GM11168 (cell line): ENCODE results near the gene MAPK14.
"Not testable (repeated sequence)": the region's sequence is repeated elsewhere in the genome, so short reads cannot be mapped to it uniquely, and the experiment has no call there.

Experiments
- in situ Hi-C: fragments of 300-500 bp; cut with MboI; formaldehyde crosslinking; loops from one replicate; pipeline ENCODE4 v1.12.0; 2022; ENCODE audit warnings: low sequenced_read_pairs; ENCODE audit not compliant: unreplicated experiment

MAPK14 gene

DNA sequence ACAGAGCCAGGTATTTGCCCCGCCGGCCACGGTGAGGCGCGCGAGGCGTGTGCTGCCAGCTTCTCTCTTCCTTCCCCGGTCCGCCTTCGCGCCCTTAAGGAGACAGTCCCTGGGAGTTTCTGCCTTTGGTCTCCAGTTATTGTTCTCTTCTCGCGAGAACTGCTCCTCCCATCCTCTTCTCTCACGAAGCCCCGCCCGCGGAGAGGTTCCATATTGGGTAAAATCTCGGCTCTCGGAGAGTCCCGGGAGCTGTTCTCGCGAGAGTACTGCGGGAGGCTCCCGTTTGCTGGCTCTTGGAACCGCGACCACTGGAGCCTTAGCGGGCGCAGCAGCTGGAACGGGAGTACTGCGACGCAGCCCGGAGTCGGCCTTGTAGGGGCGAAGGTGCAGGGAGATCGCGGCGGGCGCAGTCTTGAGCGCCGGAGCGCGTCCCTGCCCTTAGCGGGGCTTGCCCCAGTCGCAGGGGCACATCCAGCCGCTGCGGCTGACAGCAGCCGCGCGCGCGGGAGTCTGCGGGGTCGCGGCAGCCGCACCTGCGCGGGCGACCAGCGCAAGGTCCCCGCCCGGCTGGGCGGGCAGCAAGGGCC lies at the start of gene MAPK14:
MAPK14 (plus strand) TSS at position 308 of the 587 bp plus-strand sequence. CDS start 350 bp downstream, outside the sequence.
- in situ Hi-C loops: loop anchor here (5.0 kb wide), 1 partner anchor 70 kb away; no protein-coding TSS in a partner anchor

DNA sequence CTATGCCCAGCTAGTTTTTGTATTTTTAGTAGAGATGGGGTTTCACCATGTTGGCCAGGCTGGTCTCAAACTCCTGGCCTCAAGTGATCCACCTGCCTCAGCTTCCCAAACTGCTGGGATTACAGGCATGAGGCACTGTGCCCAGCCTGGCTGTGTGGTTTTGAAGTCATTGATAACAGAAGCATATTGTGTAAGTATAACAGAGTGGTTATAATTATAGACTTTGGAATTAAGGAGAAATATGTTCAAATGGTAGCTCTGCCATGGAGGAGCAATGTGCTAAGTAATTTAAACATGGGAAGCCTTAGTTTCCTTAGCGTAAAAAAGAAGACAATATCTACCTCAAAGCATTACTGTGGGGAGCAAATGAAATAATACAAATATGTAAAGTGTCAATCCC lies 47.5 kb upstream of the MAPK14 start:
- in situ Hi-C loops: not testable (repeated sequence)

GRCh38 chr6:35980991-35981645 lies 46.5 kb upstream of the MAPK14 start:
- in situ Hi-C loops: no loop called here

- in situ Hi-C loops: no loop called here
Observed at GRCh38 chr6:35984701-35985100, 42.9 kb upstream of the MAPK14 start.

GRCh38 chr6:35988047-35988446 lies 39.6 kb upstream of the MAPK14 start:
- in situ Hi-C loops: not testable (repeated sequence)

DNA sequence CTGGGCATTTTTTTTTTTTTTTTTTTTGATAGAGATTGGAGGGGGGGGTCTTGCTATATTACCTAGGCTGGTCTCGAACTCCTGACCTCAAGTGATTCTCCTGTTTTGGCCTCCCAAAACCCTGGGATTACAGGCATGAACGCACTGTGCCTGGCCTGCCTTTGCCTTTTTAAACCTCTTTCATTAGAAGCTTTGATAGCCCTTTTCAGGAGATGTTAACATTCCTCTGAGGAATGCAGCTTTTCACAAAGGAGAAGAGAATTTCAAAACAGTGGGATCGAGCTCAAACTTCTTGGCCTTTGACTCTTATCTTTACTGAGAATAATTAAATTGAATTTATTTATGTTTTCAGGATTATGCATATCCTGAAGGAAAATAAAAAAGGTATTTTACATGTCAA lies 34.5 kb upstream of the MAPK14 start:
- in situ Hi-C loops: no loop called here

DNA sequence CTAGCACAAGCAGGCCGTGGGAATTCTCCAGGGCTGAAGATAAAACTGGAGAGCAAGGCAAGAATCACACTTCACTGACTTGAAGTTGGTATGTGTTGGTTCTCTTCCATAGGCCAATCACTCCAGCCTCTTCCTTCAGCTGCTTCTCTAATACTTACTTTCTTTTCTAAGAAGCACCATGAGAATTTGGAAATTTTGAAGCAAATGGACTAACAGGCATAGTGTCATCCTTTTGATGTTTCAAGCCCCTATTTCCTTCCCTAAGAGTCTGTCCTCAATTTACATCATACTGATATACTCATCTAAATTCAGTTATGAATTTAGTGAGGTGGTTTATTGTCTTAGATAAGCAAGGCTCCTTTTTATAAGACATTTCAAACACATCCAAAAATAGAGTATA lies 27.2 kb upstream of the MAPK14 start:
- in situ Hi-C loops: no loop called here

DNA sequence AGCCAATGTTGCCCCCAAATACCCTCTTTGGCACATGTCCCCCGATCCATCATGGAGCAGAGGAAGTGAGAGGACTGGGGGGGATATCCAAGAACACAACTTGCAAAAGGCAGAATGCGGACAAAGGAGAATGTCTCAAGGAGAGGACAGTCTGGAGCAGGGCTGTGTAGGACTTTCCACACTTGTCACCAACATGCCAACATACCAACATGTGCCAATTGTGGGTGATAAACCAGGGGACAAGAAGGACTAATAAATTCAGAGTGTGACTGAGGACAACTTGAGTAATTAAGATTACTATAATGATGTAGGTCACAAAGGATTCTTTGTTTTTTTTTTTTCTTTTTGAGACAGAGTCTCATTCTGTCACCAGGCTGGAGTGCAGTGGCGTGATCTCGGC lies 11.9 kb upstream of the MAPK14 start:
- in situ Hi-C loops: no loop called here

DNA sequence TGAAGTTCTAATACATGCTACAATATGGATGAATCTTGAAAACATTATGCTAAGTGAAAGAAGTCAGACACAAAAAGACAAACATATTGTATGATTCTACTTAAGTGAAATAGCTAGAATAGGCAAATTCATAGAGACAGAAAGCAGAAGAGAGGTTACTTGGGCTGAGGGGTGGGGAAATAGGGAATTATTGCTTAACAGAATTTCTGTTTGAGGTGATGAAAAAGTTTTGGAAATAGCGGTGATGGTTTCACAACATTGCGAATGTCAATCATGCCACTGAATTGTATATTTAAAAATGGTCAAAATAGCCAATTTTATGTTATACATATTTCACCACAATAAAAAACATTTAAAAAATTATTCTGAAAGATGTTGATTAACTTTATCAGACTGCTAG lies 9.3 kb upstream of the MAPK14 start:
- in situ Hi-C loops: no loop called here

DNA sequence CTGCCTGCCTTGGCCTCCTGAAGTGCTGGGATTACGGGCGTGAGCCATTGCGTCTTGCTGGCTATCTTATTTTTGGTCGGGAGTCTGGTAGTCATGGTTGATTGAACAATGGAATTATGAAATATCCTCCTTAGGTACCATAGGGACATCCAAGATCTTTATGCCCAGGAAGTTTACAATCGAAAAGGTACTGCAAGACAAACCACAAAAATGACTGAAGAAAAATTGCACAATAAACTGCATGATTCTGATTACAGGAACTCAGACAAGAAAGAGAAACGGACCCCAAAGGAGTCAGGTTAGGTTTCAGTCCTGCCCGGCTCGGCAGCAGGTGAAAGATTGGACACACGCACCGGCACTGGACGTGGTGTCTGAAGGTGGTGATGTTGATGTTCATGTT lies 8.4 kb upstream of the MAPK14 start:
- in situ Hi-C loops: no loop called here

- in situ Hi-C loops: no loop called here
Observed at GRCh38 chr6:36020154-36020553, 7.5 kb upstream of the MAPK14 start.

DNA sequence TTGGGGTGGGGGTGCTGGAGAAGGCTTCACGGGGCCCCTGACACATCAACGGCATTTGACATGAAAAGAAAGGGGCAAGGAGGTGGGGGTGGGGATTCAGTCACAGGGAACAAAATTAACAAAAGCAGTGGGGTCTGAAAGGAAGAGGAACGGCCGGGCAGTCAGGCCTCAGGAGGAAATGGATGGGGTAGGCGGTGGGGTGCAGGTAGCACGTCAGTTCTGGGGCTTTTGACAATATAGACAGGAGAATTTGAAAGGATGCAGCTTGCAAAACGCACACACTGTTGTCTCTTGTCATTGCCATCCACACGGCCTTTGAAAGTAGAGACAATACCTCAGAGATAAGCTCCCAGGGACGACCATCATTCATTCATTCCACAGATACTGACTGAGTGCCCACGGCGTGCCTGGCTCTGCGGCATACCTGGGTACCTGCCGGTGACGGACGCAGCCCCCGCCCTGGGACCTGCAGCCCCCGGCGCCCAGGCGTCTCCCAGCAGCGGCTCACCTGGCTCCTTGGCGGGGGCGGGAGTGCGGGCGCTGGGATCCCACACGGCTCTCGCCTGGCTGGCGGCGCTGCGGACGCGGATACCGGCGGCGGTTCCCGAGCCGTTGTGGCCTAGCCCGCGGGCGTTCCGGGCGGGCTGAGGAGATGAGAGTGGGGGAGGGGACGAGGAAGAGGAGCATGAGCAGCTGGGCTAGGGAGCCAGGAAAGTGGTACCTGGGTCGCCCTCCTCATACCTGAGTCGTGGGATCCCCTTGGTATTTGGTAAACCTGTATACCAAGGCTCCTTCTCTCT lies 3.4 kb upstream of the MAPK14 start, which contains the start of gene SLC26A8:
SLC26A8 (minus strand) TSS at position 646 of the 800 bp plus-strand sequence. CDS start 4,934 bp downstream, outside the sequence.
- in situ Hi-C loops: no loop called here

- in situ Hi-C loops: loop anchor here (5.0 kb wide), 1 partner anchor 72 kb away; no protein-coding TSS in a partner anchor
Observed at GRCh38 chr6:36025260-36025931, 2.2 kb upstream of the MAPK14 start.

- in situ Hi-C loops: loop anchor here (5.0 kb wide), 1 partner anchor 71 kb away; no protein-coding TSS in a partner anchor
Observed at GRCh38 chr6:36025932-36026327, 1.7 kb upstream of the MAPK14 start.

DNA sequence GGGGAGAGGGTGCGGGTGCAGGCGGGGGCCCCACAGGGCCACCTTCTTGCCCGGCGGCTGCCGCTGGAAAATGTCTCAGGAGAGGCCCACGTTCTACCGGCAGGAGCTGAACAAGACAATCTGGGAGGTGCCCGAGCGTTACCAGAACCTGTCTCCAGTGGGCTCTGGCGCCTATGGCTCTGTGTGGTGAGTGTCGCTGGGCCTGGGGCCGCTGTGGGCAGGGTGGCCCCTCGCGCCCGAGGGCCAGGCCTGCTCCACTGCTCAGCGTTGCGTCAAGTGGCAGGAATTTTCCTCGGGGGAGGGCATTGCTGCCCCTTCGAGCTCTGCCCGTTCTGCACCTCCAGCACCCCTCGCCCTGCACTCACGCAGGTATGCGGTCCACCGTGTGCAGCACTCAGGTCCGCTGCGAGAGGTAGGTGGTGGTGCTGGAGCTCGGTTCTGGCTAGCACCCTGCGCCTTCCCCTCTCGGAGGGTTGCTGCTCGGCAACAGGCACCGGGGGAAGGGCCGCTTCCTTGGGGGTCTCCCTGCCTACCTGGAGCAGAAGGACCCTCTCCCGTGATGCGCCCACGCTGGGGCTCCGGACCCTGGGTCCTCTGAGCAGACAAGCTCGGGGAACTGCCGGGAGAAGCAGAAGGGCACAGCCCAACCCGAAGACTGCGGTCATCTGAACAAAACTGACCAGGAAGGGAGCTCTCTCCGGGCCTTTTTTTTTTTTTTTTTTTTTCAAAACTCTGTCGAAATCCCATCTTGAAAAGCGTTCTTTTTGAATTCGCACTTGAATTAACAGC lies 674 bp downstream of the MAPK14 start:
- in situ Hi-C loops: loop anchor here (5.0 kb wide), 1 partner anchor 69 kb away; no protein-coding TSS in a partner anchor

GRCh38 chr6:36028877-36029324 lies 1.3 kb downstream of the MAPK14 start:
- in situ Hi-C loops: loop anchor here (5.0 kb wide), 1 partner anchor 68 kb away; no protein-coding TSS in a partner anchor

DNA sequence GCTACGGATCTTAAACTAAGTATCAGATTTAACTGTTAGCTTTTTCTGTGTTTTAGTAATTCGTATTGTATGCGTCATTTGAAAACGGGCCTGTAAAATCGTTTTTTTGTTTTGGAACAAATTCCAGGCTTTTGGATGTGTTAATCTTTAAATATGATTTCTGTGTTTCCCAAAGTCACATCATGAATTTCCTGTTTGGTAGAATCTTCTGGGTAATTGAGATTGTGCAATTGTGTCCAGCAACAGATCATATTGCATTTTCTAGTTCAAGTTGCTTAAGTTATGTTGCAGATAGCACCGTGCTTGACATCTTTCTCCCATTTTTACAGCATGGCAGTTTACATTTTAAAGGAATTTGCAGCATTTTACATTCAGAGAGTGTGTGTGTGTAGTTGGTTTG lies 1.9 kb downstream of the MAPK14 start:
- in situ Hi-C loops: loop anchor here (5.0 kb wide), 1 partner anchor 68 kb away; no protein-coding TSS in a partner anchor

DNA sequence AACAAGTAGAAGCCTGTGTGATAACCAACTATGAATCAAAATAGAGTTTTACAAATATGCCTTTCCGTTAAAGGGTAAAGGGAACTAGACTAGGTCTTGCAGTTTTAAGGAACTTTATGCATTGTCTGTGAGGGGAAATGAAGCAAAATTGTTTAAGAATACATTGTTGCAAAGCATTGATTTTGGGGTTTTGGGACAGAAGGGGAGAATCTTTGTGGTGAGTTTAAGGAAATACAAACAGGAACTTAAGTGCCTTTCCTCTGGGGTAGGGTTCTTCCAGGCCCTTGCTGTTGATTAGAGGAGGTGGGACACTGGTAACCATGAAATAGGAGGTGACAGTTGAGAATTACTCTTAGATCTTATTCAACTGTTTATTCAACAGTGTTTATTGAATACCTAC lies 4.7 kb downstream of the MAPK14 start:
- in situ Hi-C loops: no loop called here

DNA sequence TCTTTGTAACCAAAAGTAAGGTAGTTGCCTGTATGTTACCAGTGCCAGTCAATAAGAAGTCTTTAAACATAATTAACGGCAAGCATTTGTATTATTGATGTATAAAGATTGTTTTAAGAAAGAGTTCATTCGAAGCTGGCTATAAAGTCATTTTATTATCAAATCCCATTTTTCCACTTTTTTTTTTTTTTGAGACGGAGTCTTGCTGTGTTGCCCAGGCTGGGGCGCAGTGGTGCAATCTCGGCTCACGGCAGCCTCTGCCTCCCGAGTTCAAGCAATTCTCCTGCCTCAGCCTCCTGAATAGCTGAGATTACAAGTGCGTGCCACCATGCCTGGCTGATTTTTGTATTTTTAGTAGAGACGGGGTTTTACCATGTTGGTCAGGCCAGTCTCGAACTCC lies 5.5 kb downstream of the MAPK14 start:
- in situ Hi-C loops: not testable (repeated sequence)
